ENCODE measurements around the gene OSBPL3. TPM values are rescaled to one million over a fixed set of nuclear protein-coding genes. Genes with fewer than 3 reads are reported as not detected.

OSBPL3 gene
- total and polyA plus RNA-seq, 10 donors, result 10.3 to 33.9 (median 26.8) TPM

DNA sequence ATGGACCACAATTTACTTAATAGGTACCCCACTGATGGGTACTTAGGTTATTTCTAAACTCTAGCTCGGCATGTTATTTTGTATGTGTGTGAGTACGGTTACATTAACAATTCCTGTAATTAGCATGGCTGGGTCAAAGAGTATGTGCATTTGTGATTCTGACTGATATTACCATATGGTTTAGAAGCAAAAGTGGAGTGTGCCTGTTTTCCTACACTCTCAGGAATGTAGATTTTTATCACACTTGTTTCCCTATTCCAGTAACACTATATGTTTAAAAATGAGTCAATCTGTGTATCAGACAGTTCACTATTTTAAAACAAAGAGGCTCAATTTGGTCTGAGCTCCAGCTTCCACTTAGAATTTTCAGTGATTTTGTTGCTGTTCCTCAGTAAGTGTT is 178.1 kb downstream of the OSBPL3 start:
- Histone ChIP-seq H3K27ac (no peak overlapping the region), H3K9me3 (no peaks in the 10 kb centered on the region), H3K36me3 (peaks cover 0 to 83% (median 28%) of the 10 kb centered on the region in 6 donors), H3K4me1 (no peaks in the 10 kb centered on the region), H3K27me3 (replicated peaks in 1 of 7) (peaks cover 0 to 4% (median 0%) of the 10 kb centered on the region in 7 donors), H3K4me3 (no peak overlapping the region)
- TF ChIP-seq, protein P1, sequence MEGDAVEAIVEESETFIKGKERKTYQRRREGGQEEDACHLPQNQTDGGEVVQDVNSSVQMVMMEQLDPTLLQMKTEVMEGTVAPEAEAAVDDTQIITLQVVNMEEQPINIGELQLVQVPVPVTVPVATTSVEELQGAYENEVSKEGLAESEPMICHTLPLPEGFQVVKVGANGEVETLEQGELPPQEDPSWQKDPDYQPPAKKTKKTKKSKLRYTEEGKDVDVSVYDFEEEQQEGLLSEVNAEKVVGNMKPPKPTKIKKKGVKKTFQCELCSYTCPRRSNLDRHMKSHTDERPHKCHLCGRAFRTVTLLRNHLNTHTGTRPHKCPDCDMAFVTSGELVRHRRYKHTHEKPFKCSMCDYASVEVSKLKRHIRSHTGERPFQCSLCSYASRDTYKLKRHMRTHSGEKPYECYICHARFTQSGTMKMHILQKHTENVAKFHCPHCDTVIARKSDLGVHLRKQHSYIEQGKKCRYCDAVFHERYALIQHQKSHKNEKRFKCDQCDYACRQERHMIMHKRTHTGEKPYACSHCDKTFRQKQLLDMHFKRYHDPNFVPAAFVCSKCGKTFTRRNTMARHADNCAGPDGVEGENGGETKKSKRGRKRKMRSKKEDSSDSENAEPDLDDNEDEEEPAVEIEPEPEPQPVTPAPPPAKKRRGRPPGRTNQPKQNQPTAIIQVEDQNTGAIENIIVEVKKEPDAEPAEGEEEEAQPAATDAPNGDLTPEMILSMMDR (IDR thresholded peaks at IDR 0.05 in 8 of 11, conservative IDR thresholded peaks at IDR 0.05 in 3 of 11), result no peak
- no peak for TF ChIP-seq POLR2A (IDR thresholded peaks at IDR 0.05)
- TF ChIP-seq POLR2AphosphoS5 (IDR thresholded peaks at IDR 0.05), result no peak
- no peak for DNase-seq
- intact Hi-C loops (cut with DNase I; ENCODE audit: low total_unique reads), result no loop called here
- WGBS, 5 donors, result 94 to 98% (median 96%) methylated on average over 2 of the region's 2 CpGs

DNA sequence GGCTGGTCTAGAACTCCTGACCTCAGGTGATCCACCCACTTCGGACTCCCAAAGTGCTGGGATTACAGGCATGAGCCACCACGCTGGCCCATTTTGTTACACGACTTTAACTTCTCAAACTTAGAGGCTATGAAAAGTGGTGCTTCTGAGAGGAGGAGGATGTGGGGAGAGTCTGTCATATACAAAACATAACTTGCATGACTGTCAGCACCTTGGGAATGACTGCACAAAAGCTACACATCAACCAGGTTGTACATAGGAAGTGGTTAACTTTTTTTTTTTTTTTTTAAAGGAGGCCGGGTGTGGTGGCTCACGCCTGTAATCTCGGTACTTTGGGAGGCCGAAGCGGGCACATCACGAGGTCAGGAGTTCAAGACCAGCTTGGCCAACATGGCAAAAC is 179.3 kb downstream of the OSBPL3 start:
- Histone ChIP-seq H3K27ac (no peak overlapping the region), H3K9me3 (no peaks in the 10 kb centered on the region), H3K36me3 (peaks cover 0 to 77% (median 22%) of the 10 kb centered on the region in 6 donors), H3K4me3 (no peak overlapping the region), H3K4me1 (no peaks in the 10 kb centered on the region), H3K27me3 (replicated peaks in 1 of 7) (peaks cover 0 to 4% (median 0%) of the 10 kb centered on the region in 7 donors)
- intact Hi-C loops (cut with DNase I; ENCODE audit: low total_unique reads), result no loop called here
- DNase-seq, result no peak
- TF ChIP-seq POLR2AphosphoS5 (IDR thresholded peaks at IDR 0.05) (no peak), POLR2A (IDR thresholded peaks at IDR 0.05) (no peak)
- TF ChIP-seq, protein P1 (IDR thresholded peaks at IDR 0.05 in 8 of 11, conservative IDR thresholded peaks at IDR 0.05 in 3 of 11), result no peak
- WGBS, 5 donors, result 81 to 93% (median 90%) methylated on average over 9 of the region's 9 CpGs

DNA sequence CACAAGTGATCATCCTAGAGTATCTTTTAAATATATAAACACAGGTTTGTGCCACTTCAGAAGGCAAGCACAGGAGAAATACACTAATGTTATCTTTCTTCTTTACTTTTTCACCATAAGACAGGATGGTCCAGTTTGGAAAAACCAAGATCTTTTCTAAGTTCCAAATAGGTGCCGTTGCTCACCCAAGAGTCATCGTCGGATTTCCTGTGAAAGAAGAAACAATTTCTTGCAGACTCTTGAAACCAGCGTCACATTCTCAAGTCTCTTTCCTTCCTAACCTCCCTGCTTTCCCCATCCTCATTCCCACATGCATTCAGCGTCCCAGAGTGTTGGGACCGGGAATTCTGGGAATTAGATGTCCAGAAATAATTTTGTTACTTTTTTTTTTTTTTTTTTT is 179.9 kb downstream of the OSBPL3 start:
- intact Hi-C loops (cut with DNase I; ENCODE audit: low total_unique reads), result no loop called here
- Histone ChIP-seq H3K27ac (no peak overlapping the region), H3K36me3 (peaks cover 0 to 74% (median 19%) of the 10 kb centered on the region in 6 donors), H3K4me1 (no peaks in the 10 kb centered on the region), H3K27me3 (replicated peaks in 1 of 7) (peaks cover 0 to 4% (median 0%) of the 10 kb centered on the region in 7 donors), H3K4me3 (no peak overlapping the region), H3K9me3 (no peaks in the 10 kb centered on the region)
- WGBS, 5 donors, result 91 to 97% (median 93%) methylated on average over 6 of the region's 6 CpGs
- TF ChIP-seq POLR2AphosphoS5 (IDR thresholded peaks at IDR 0.05), result no peak
- TF ChIP-seq, protein P1 (IDR thresholded peaks at IDR 0.05 in 8 of 11, conservative IDR thresholded peaks at IDR 0.05 in 3 of 11), result no peak
- no peak for TF ChIP-seq POLR2A (IDR thresholded peaks at IDR 0.05)
- DNase-seq, result no peak

DNA sequence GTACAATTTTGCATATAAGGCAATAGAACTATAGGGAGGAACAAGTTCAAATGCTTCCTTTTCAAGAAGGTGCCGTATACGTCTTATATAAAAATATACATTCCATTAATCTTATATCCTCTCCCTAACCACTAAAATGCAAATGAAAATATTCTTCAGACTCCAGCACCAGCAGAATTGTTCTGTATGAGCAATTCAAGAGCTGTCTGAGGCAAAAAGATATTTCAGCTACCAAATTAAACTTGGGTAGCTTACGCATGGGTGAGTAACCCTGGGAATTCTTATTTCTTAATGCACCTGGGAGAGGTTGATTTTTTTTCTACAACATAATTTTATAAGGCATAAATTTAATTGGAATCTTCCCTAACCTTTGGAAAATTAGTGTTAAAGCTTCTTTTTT is 180.5 kb downstream of the OSBPL3 start:
- 75 to 90% (median 84%) methylated on average over 3 of the region's 3 CpGs for WGBS, 5 donors
- DNase-seq, result no peak
- Histone ChIP-seq H3K4me3 (no peak overlapping the region), H3K27ac (no peak overlapping the region), H3K36me3 (peaks cover 0 to 68% (median 19%) of the 10 kb centered on the region in 6 donors), H3K9me3 (no peaks in the 10 kb centered on the region), H3K4me1 (peaks cover 0 to 1% (median 0%) of the 10 kb centered on the region in 6 donors), H3K27me3 (replicated peaks in 1 of 7) (peaks cover 0 to 4% (median 0%) of the 10 kb centered on the region in 7 donors)
- intact Hi-C loops (cut with DNase I; ENCODE audit: low total_unique reads), result no loop called here
- no peak for TF ChIP-seq POLR2A (IDR thresholded peaks at IDR 0.05)
- TF ChIP-seq, protein P1 (IDR thresholded peaks at IDR 0.05 in 8 of 11, conservative IDR thresholded peaks at IDR 0.05 in 3 of 11), result no peak
- no peak for TF ChIP-seq POLR2AphosphoS5 (IDR thresholded peaks at IDR 0.05)
